CD4-positive, alpha-beta T cell treated with Interferon alpha-2 for 1 hour (primary cell): ENCODE results near the gene PTHLH.

ENCODE experiments used
- DNase-seq, 2 donors: peaks; one replicate each; pipeline ENCODE4 v3.0.0-alpha.2; 2020 to 2022

PTHLH gene

GRCh38 chr12:27973487-27973890 is 956 bp upstream of the PTHLH start:
- DNase-seq, result no peak

- DNase-seq, result no peak
These were observed 927 bp downstream of the PTHLH start for GRCh38 chr12:27971606-27972005.

- no peak for DNase-seq
These were observed 1.4 kb downstream of the PTHLH start for GRCh38 chr12:27971121-27971489.

GRCh38 chr12:27970401-27971120 is 2.0 kb downstream of the PTHLH start:
- no peak for DNase-seq

- DNase-seq, result peak in 1 of 2 donors; percentile 27
These were observed 2.7 kb downstream of the PTHLH start for GRCh38 chr12:27969624-27970400.

- no peak for DNase-seq
These were observed 3.4 kb downstream of the PTHLH start for GRCh38 chr12:27968972-27969623.

- no peak for DNase-seq
These were observed 4.9 kb downstream of the PTHLH start for GRCh38 chr12:27967551-27968054.

GRCh38 chr12:27966870-27967269 is 5.7 kb downstream of the PTHLH start:
- no peak for DNase-seq

- DNase-seq, result no peak
These were observed 6.6 kb downstream of the PTHLH start for GRCh38 chr12:27965966-27966365.

- no peak for DNase-seq
These were observed 7.1 kb downstream of the PTHLH start for GRCh38 chr12:27965411-27965810.

GRCh38 chr12:27964123-27964522 is 8.4 kb downstream of the PTHLH start:
- no peak for DNase-seq

GRCh38 chr12:27960821-27961220 is 11.7 kb downstream of the PTHLH start:
- DNase-seq, result no peak

- no peak for DNase-seq
These were observed 13.9 kb downstream of the PTHLH start for GRCh38 chr12:27958675-27959074.

- no peak for DNase-seq
These were observed 15.2 kb downstream of the PTHLH start for GRCh38 chr12:27957366-27957765.

- no peak for DNase-seq
These were observed 18.7 kb downstream of the PTHLH start for GRCh38 chr12:27953817-27954216.

GRCh38 chr12:27953348-27953747 is 19.2 kb downstream of the PTHLH start:
- no peak for DNase-seq

- DNase-seq, result no peak
These were observed 20.0 kb downstream of the PTHLH start for GRCh38 chr12:27952510-27952909.

GRCh38 chr12:27951898-27952297 is 20.6 kb downstream of the PTHLH start:
- no peak for DNase-seq

GRCh38 chr12:27946421-27946820 is 26.1 kb downstream of the PTHLH start:
- DNase-seq, result no peak

GRCh38 chr12:27940756-27941402 is 31.7 kb downstream of the PTHLH start:
- peak; percentile 43 to 70 for DNase-seq

- no peak for DNase-seq
These were observed 32.3 kb downstream of the PTHLH start for GRCh38 chr12:27940245-27940644.

- no peak for DNase-seq
These were observed 34.8 kb downstream of the PTHLH start for GRCh38 chr12:27937768-27938167.

GRCh38 chr12:27936196-27936595 is 36.3 kb downstream of the PTHLH start:
- DNase-seq, result no peak
